ENCODE data around the gene KRT14.

- TF ChIP-seq CTCF (IDR thresholded peaks at IDR 0.05): no peak
- no peak for TF ChIP-seq POLR2AphosphoS5 (IDR thresholded peaks at IDR 0.05)
Observed at GRCh38 chr17:41592601-41593305, 6.1 kb upstream of the KRT14 start.
